GM23338 (cell line): ENCODE data around the gene B4GALT6. TPM values are rescaled to one million over a fixed set of nuclear protein-coding genes. Genes with fewer than 3 reads are reported as not detected.
A peak's percentile ranks its signal among the peaks of the same experiment; 100 is the strongest.

Experiments
- ATAC-seq: fragments of 200-7000 bp; cut with Tn5 transposase; 3 replicates; pipeline ENCODE4 v1.9.1; 2020
- DNase-seq: peaks from one replicate; pipeline ENCODE4 v3.0.0-alpha.2; 2015; ENCODE audit warnings: low spot score
- H2AFZ ChIP-seq: fragments of 200-600 bp; sonication (generic); 2 replicates; pipeline ENCODE4 v1.8.0; 2016; ENCODE audit warnings: antibody characterized with exemption, mild to moderate bottlenecking, moderate library complexity
- H3F3A ChIP-seq: fragments of 200-600 bp; sonication (generic); replicated peaks from 2 replicates; pipeline ENCODE4 v1.8.0; 2017; ENCODE audit warnings: antibody characterized with exemption, mixed run types, low read depth
- H3K27ac ChIP-seq: fragments of 200-600 bp; sonication (generic); 2 replicates; pipeline ENCODE4 v1.6.1; 2016; ENCODE audit warnings: low read depth
- H3K27me3 ChIP-seq: fragments of 200-600 bp; sonication (generic); 2 replicates; pipeline ENCODE4 v1.8.0; 2016; ENCODE audit warnings: mild to moderate bottlenecking, mixed run types, moderate library complexity; ENCODE audit not compliant: insufficient read depth
- H3K36me3 ChIP-seq: fragments of 200-600 bp; sonication (generic); 2 replicates; pipeline ENCODE4 v1.8.0; 2016; ENCODE audit warnings: mild to moderate bottlenecking; ENCODE audit not compliant: insufficient read depth
- H3K4me1 ChIP-seq: fragments of 200-600 bp; sonication (generic); 2 replicates; pipeline ENCODE4 v1.8.0; 2016; ENCODE audit warnings: mild to moderate bottlenecking, moderate library complexity; ENCODE audit not compliant: insufficient read depth
- H3K4me2 ChIP-seq: fragments of 200-600 bp; sonication (generic); 2 replicates; pipeline ENCODE4 v1.7.1; 2017; ENCODE audit warnings: mixed run types
- H3K4me3 ChIP-seq: fragments of 200-600 bp; sonication (generic); 2 replicates; pipeline ENCODE4 v1.6.1; 2016; ENCODE audit warnings: mixed run types
- H3K79me2 ChIP-seq: fragments of 200-600 bp; sonication (generic); replicated peaks from 2 replicates; pipeline ENCODE4 v1.8.0; 2017; ENCODE audit warnings: mild to moderate bottlenecking; ENCODE audit not compliant: insufficient read depth
- H3K9me2 ChIP-seq: fragments of 200-600 bp; sonication (generic); 2 replicates; pipeline ENCODE4 v1.8.0; 2017; ENCODE audit not compliant: insufficient read depth
- H4K20me1 ChIP-seq: fragments of 200-600 bp; sonication (generic); replicated peaks from 2 replicates; pipeline ENCODE4 v1.8.0; 2017; ENCODE audit warnings: mild to moderate bottlenecking; ENCODE audit not compliant: insufficient read depth
- H3K27ac Mint-ChIP-seq: 2 replicates; pipeline ENCODE4 v1.8.0; 2020; ENCODE audit warnings: inconsistent platforms, mild to moderate bottlenecking, moderate library complexity, mixed read lengths
- H3K27me3 Mint-ChIP-seq: 3 replicates; pipeline ENCODE4 v1.8.0; 2022; ENCODE audit warnings: low read depth, mild to moderate bottlenecking, moderate library complexity, mixed read lengths, inconsistent platforms; ENCODE audit not compliant: insufficient read depth, poor library complexity
- H3K36me3 Mint-ChIP-seq: 3 replicates; pipeline ENCODE4 v1.8.0; 2021; ENCODE audit warnings: low read depth, mild to moderate bottlenecking, inconsistent platforms, moderate library complexity, mixed read lengths
- H3K4me1 Mint-ChIP-seq: 3 replicates; pipeline ENCODE4 v1.8.0; 2020; ENCODE audit warnings: mild to moderate bottlenecking, inconsistent platforms, mixed read lengths
- H3K4me3 Mint-ChIP-seq: 3 replicates; pipeline ENCODE4 v1.8.0; 2021; ENCODE audit warnings: moderate library complexity, mild to moderate bottlenecking, inconsistent platforms, mixed read lengths
- H3K9me3 Mint-ChIP-seq: 3 replicates; pipeline ENCODE4 v1.8.0; 2020; ENCODE audit warnings: moderate library complexity, mild to moderate bottlenecking, inconsistent platforms, mixed read lengths
- CREB1 ChIP-seq: fragments of 250-450 bp; sonication (Bioruptor Pico); IDR thresholded peaks from 2 replicates; pipeline ENCODE4 v1.5.0; 2020; ENCODE audit warnings: low read depth, mild to moderate bottlenecking, moderate library complexity
- CTCF ChIP-seq, 2 experiments: fragments of 200-600 bp in 1 of 2; sonication (generic) in 1 of 2; conservative IDR thresholded peaks; 2 replicates each; pipeline versions ENCODE4 v1.5.1 to v1.6.1; 2016 to 2017; ENCODE audit warnings: antibody characterized with exemption in 2 of 2, low read depth in 2 of 2, mild to moderate bottlenecking in 2 of 2, moderate library complexity in 1 of 2
- EZH2 ChIP-seq: fragments of 200-600 bp; sonication (generic); IDR thresholded peaks from one replicate; pipeline ENCODE4 v1.8.0; 2017; ENCODE audit warnings: antibody characterized with exemption, mild to moderate bottlenecking, low read depth; ENCODE audit not compliant: unreplicated experiment
- EZH2phosphoT487 ChIP-seq: fragments of 200-600 bp; sonication (generic); IDR thresholded peaks from one replicate; pipeline ENCODE4 v1.8.1; 2018; ENCODE audit warnings: antibody characterized with exemption; ENCODE audit not compliant: unreplicated experiment
- JUNB ChIP-seq: IDR thresholded peaks from one replicate; pipeline ENCODE4 v1.6.1; 2016; ENCODE audit warnings: antibody characterized with exemption; ENCODE audit not compliant: unreplicated experiment
- NANOG ChIP-seq: IDR thresholded peaks from 2 replicates; pipeline ENCODE4 v1.6.1; 2016; ENCODE audit warnings: antibody characterized with exemption, borderline replicate concordance
- STAT1 ChIP-seq: IDR thresholded peaks from one replicate; pipeline ENCODE4 v1.6.1; 2016; ENCODE audit warnings: antibody characterized with exemption; ENCODE audit not compliant: unreplicated experiment
- ZNF331 ChIP-seq: fragments of 250-450 bp; sonication (Bioruptor Pico); IDR thresholded peaks from 2 replicates; pipeline ENCODE4 v1.5.0; 2020; ENCODE audit warnings: low read depth, mild to moderate bottlenecking, moderate library complexity
- ZNF462 ChIP-seq: fragments of 250-450 bp; sonication (Bioruptor Pico); IDR thresholded peaks from 2 replicates; pipeline ENCODE4 v1.5.0; 2020; ENCODE audit warnings: mild to moderate bottlenecking, moderate library complexity
- polyA plus RNA-seq: library from polyadenylated mRNA; unstranded; fragments of >200 nt; fragmentation: Nextera tagmentation; extraction: Ambion mirVana; gene quantifications from 2 replicates; pipeline ENCODE4 v1.2.1, GENCODE V29; 2016
- total RNA-seq: library from RNA; depleted of rRNA; stranded (reverse); fragments of >200 nt; shearing (Covaris generic); gene quantifications from 2 replicates; pipeline ENCODE4 v1.2.3, GENCODE V29; 2014

Gene B4GALT6
- total and polyA plus RNA-seq, 2 experiments from 2014 or later = 14.8 to 33.8 TPM

- Mint-ChIP-seq H3K4me1 (no peaks in the 10 kb centered on the region), H3K9me3 (no peaks in the 10 kb centered on the region), H3K27me3 (peaks cover 1% of the 10 kb centered on the region), H3K27ac (no peak overlapping the region), H3K4me3 (no peak overlapping the region), H3K36me3 (no peaks in the 10 kb centered on the region)
- Histone ChIP-seq H3K4me2 (no peak overlapping the region), H3K27ac (no peak overlapping the region), H4K20me1 (no peaks in the 10 kb centered on the region), H3K27me3 (no peaks in the 10 kb centered on the region), H3K4me1 (no peaks in the 10 kb centered on the region), H3F3A (no peaks in the 10 kb centered on the region), H3K36me3 (no peaks in the 10 kb centered on the region), H3K4me3 (no peak overlapping the region), H3K79me2 (no peaks in the 10 kb centered on the region), H3K9me2 (peaks cover 11% of the 10 kb centered on the region; the same call in 1 of the 2 replicates), H2AFZ (peak overlapping the region; percentile 28)
- no peak for DNase-seq
- ATAC-seq = no peak
- TF ChIP-seq CREB1 (CRISPR knock-in tag) (no peak), ZNF331 (CRISPR knock-in tag) (0 out of 2 replicates have a peak, but pooled peaks have one; percentile 29), EZH2 (no peak)
Observed at GRCh38 chr18:31598021-31598805, 86.2 kb downstream of the B4GALT6 start.

GRCh38 chr18:31596081-31596872 is 88.1 kb downstream of the B4GALT6 start:
- H4K20me1 ChIP-seq = no peaks in the 10 kb centered on the region
- H3K36me3 ChIP-seq = no peaks in the 10 kb centered on the region
- H3K36me3 Mint-ChIP-seq = no peaks in the 10 kb centered on the region
- no peaks in the 10 kb centered on the region for H3K9me3 Mint-ChIP-seq
- DNase-seq (no peak), ATAC-seq (no peak)
- H3K4me2 ChIP-seq = no peak overlapping the region
- no peaks in the 10 kb centered on the region for H3K79me2 ChIP-seq
- H3K27me3 Mint-ChIP-seq = peaks cover 1% of the 10 kb centered on the region
- H3K27me3 ChIP-seq = no peaks in the 10 kb centered on the region
- H3K27ac ChIP-seq = no peak overlapping the region
- H3K4me1 ChIP-seq = no peaks in the 10 kb centered on the region
- H2AFZ ChIP-seq = no peak overlapping the region
- H3K27ac Mint-ChIP-seq = no peak overlapping the region
- no peaks in the 10 kb centered on the region for H3K4me1 Mint-ChIP-seq
- H3K4me3 Mint-ChIP-seq = no peak overlapping the region
- no peaks in the 10 kb centered on the region for H3F3A ChIP-seq
- TF ChIP-seq CTCF (conservative IDR thresholded peaks at IDR 0.05; ENCODE audit: low read depth in 2 of 2) = no peak
- TF ChIP-seq ZNF462 = no peak
- no peak for TF ChIP-seq JUNB
- no peak for TF ChIP-seq EZH2
- no peak for TF ChIP-seq EZH2phosphoT487
- TF ChIP-seq ZNF331 (CRISPR knock-in tag) = no peak
- no peak for TF ChIP-seq STAT1
- TF ChIP-seq NANOG = no peak
- H3K4me3 ChIP-seq = no peak overlapping the region
- peaks cover 11% of the 10 kb centered on the region; the same call in 1 of the 2 replicates for H3K9me2 ChIP-seq
